ENCODE measurements around the gene GPC5. TPM values are rescaled to one million over a fixed set of nuclear protein-coding genes. Genes with fewer than 3 reads are reported as not detected.

The GPC5 gene
- total RNA-seq, 1 donor from 2014 or later: 6.3 TPM

GRCh38 chr13:92547266-92547665, 1148.8 kb downstream of the GPC5 start:
- H3K4me3 ChIP-seq (ENCODE audit: low read length in 3 of 3): no peak overlapping the region
- no peaks in the 10 kb centered on the region for H3K4me1 ChIP-seq (ENCODE audit: control insufficient read depth in 3 of 3, insufficient read depth in 3 of 3, low read length in 3 of 3)
- no peak overlapping the region for H3K9ac ChIP-seq (ENCODE audit: low read depth in 1 of 3, low read length in 3 of 3)
- no peak overlapping the region for H3K27ac ChIP-seq (ENCODE audit: low read depth, low read length)
- no peaks in the 10 kb centered on the region for H3K27me3 ChIP-seq (ENCODE audit: control insufficient read depth in 3 of 3, insufficient read depth in 3 of 3, low read length in 3 of 3)
- no peaks in the 10 kb centered on the region for H3K36me3 ChIP-seq (ENCODE audit: control insufficient read depth in 3 of 3, insufficient read depth in 3 of 3, low read length in 3 of 3)
- no peaks in the 10 kb centered on the region for H3K9me3 ChIP-seq (ENCODE audit: control insufficient read depth in 3 of 3, low read length in 3 of 3)

GRCh38 chr13:92549276-92549675, 1150.9 kb downstream of the GPC5 start:
- Histone ChIP-seq H3K9me3 (ENCODE audit: control insufficient read depth in 3 of 3, low read length in 3 of 3) (no peaks in the 10 kb centered on the region), H3K4me3 (ENCODE audit: low read length in 3 of 3) (no peak overlapping the region), H3K36me3 (ENCODE audit: control insufficient read depth in 3 of 3, insufficient read depth in 3 of 3, low read length in 3 of 3) (no peaks in the 10 kb centered on the region), H3K27me3 (ENCODE audit: control insufficient read depth in 3 of 3, insufficient read depth in 3 of 3, low read length in 3 of 3) (no peaks in the 10 kb centered on the region), H3K9ac (ENCODE audit: low read depth in 1 of 3, low read length in 3 of 3) (no peak overlapping the region), H3K4me1 (ENCODE audit: control insufficient read depth in 3 of 3, insufficient read depth in 3 of 3, low read length in 3 of 3) (no peaks in the 10 kb centered on the region), H3K27ac (ENCODE audit: low read depth, low read length) (no peak overlapping the region)

- no peak overlapping the region for H3K9ac ChIP-seq (ENCODE audit: low read depth in 1 of 3, low read length in 3 of 3)
- H3K27ac ChIP-seq (ENCODE audit: low read depth, low read length): no peak overlapping the region
- H3K9me3 ChIP-seq (ENCODE audit: control insufficient read depth in 3 of 3, low read length in 3 of 3): no peaks in the 10 kb centered on the region
- H3K36me3 ChIP-seq (ENCODE audit: control insufficient read depth in 3 of 3, insufficient read depth in 3 of 3, low read length in 3 of 3): no peaks in the 10 kb centered on the region
- no peaks in the 10 kb centered on the region for H3K4me1 ChIP-seq (ENCODE audit: control insufficient read depth in 3 of 3, insufficient read depth in 3 of 3, low read length in 3 of 3)
- no peak overlapping the region for H3K4me3 ChIP-seq (ENCODE audit: low read length in 3 of 3)
- no peaks in the 10 kb centered on the region for H3K27me3 ChIP-seq (ENCODE audit: control insufficient read depth in 3 of 3, insufficient read depth in 3 of 3, low read length in 3 of 3)
These were observed 1155.2 kb downstream of the GPC5 start for GRCh38 chr13:92553470-92554114.

GRCh38 chr13:92560883-92561282, 1162.5 kb downstream of the GPC5 start:
- H3K4me3 ChIP-seq (ENCODE audit: low read length in 3 of 3): no peak overlapping the region
- H3K4me1 ChIP-seq (ENCODE audit: control insufficient read depth in 3 of 3, insufficient read depth in 3 of 3, low read length in 3 of 3): no peaks in the 10 kb centered on the region
- no peaks in the 10 kb centered on the region for H3K9me3 ChIP-seq (ENCODE audit: control insufficient read depth in 3 of 3, low read length in 3 of 3)
- H3K27ac ChIP-seq (ENCODE audit: low read depth, low read length): no peak overlapping the region
- no peaks in the 10 kb centered on the region for H3K27me3 ChIP-seq (ENCODE audit: control insufficient read depth in 3 of 3, insufficient read depth in 3 of 3, low read length in 3 of 3)
- H3K9ac ChIP-seq (ENCODE audit: low read depth in 1 of 3, low read length in 3 of 3): no peak overlapping the region
- H3K36me3 ChIP-seq (ENCODE audit: control insufficient read depth in 3 of 3, insufficient read depth in 3 of 3, low read length in 3 of 3): no peaks in the 10 kb centered on the region

DNA sequence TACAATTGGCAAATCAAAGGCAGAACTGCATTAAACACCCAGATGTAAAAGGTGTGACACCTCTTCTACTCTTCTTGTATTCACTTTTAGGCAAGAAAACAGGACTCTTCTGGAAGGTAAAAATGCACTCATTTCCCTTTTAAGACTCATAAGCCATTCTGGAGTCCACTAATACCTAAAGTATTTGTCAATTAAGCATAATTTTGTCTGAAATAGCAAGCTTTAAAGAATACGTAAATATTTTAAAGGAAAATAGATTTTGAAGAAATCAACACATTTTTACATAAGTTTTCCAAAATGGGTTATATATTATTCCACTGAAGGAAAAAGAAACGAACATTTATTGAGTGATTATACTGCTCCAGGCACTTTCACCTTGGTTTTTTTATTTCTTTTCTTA, 1166.5 kb downstream of the GPC5 start:
- H3K27me3 ChIP-seq (ENCODE audit: control insufficient read depth in 3 of 3, insufficient read depth in 3 of 3, low read length in 3 of 3): no peaks in the 10 kb centered on the region

GRCh38 chr13:92566767-92567166, 1168.3 kb downstream of the GPC5 start:
- Histone ChIP-seq H3K27ac (ENCODE audit: low read depth, low read length) (no peak overlapping the region), H3K4me3 (ENCODE audit: low read length in 3 of 3) (no peak overlapping the region), H3K27me3 (ENCODE audit: control insufficient read depth in 3 of 3, insufficient read depth in 3 of 3, low read length in 3 of 3) (no peaks in the 10 kb centered on the region), H3K36me3 (ENCODE audit: control insufficient read depth in 3 of 3, insufficient read depth in 3 of 3, low read length in 3 of 3) (no peaks in the 10 kb centered on the region), H3K9ac (ENCODE audit: low read depth in 1 of 3, low read length in 3 of 3) (no peak overlapping the region), H3K9me3 (ENCODE audit: control insufficient read depth in 3 of 3, low read length in 3 of 3) (no peaks in the 10 kb centered on the region), H3K4me1 (ENCODE audit: control insufficient read depth in 3 of 3, insufficient read depth in 3 of 3, low read length in 3 of 3) (no peaks in the 10 kb centered on the region)

More for the DNA sequence above, 1166.5 kb downstream of the GPC5 start:
- no peaks in the 10 kb centered on the region for H3K4me1 ChIP-seq (ENCODE audit: control insufficient read depth in 3 of 3, insufficient read depth in 3 of 3, low read length in 3 of 3)
- no peak overlapping the region for H3K9ac ChIP-seq (ENCODE audit: low read depth in 1 of 3, low read length in 3 of 3)
- H3K36me3 ChIP-seq (ENCODE audit: control insufficient read depth in 3 of 3, insufficient read depth in 3 of 3, low read length in 3 of 3): no peaks in the 10 kb centered on the region
- no peak overlapping the region for H3K4me3 ChIP-seq (ENCODE audit: low read length in 3 of 3)
- no peaks in the 10 kb centered on the region for H3K9me3 ChIP-seq (ENCODE audit: control insufficient read depth in 3 of 3, low read length in 3 of 3)
- H3K27ac ChIP-seq (ENCODE audit: low read depth, low read length): no peak overlapping the region

DNA sequence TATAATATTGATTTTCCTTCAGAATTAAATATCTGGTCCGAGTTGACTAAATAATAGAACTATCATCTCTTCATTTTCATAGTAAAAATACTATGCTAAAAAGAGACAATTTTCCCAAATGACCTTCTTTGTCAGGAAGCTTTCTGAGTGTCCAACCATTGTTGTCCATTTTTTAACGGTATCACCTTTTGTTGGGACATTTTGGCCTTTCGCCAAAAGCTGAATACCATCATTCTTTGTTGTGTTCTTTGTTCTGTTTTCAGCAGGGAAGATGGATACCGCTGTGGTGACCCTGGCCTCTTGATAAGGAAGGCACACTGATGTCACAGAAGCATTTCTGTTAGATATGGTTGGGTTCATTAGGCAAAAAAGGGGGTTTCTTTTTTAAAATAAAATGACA, 1173.8 kb downstream of the GPC5 start:
- no peak overlapping the region for H3K4me3 ChIP-seq (ENCODE audit: low read length in 3 of 3)
- no peaks in the 10 kb centered on the region for H3K27me3 ChIP-seq (ENCODE audit: control insufficient read depth in 3 of 3, insufficient read depth in 3 of 3, low read length in 3 of 3)
- no peaks in the 10 kb centered on the region for H3K36me3 ChIP-seq (ENCODE audit: control insufficient read depth in 3 of 3, insufficient read depth in 3 of 3, low read length in 3 of 3)
- H3K9ac ChIP-seq (ENCODE audit: low read depth in 1 of 3, low read length in 3 of 3): no peak overlapping the region
- H3K27ac ChIP-seq (ENCODE audit: low read depth, low read length): no peak overlapping the region
- no peaks in the 10 kb centered on the region for H3K9me3 ChIP-seq (ENCODE audit: control insufficient read depth in 3 of 3, low read length in 3 of 3)
- no peaks in the 10 kb centered on the region for H3K4me1 ChIP-seq (ENCODE audit: control insufficient read depth in 3 of 3, insufficient read depth in 3 of 3, low read length in 3 of 3)

DNA sequence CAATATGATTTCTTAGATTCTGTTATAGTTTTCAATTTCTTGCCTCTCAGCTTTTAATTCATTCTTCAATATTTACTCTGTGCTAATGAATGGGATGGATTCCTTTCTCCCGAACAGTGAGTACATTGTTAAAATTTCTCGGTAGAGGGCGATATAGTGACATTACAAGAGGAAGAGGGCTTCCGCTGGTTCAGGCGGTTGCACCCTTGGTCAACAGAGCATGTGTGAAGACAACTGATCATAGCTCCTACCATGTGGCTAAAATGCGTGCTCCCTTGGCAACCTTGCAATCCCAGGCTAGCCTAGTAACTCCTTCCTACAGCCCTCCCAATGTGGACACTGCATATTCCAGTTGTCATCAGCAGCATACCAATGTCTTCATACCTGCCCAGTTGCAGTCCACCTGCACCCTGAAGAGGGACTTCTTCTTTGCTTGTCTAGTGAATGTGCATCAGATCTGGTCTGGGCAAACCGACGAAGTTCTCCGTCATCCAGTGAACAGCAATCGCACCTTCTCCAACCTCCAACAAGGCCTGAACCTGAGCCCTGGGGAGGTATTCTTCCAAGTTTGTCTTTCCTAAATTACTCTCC, 1175.1 kb downstream of the GPC5 start:
- Histone ChIP-seq H3K27me3 (ENCODE audit: control insufficient read depth in 3 of 3, insufficient read depth in 3 of 3, low read length in 3 of 3) (no peaks in the 10 kb centered on the region), H3K9me3 (ENCODE audit: control insufficient read depth in 3 of 3, low read length in 3 of 3) (peaks cover 0 to 2% (median 0%) of the 10 kb centered on the region in 3 donors), H3K27ac (ENCODE audit: low read depth, low read length) (no peak overlapping the region), H3K36me3 (ENCODE audit: control insufficient read depth in 3 of 3, insufficient read depth in 3 of 3, low read length in 3 of 3) (no peaks in the 10 kb centered on the region), H3K9ac (ENCODE audit: low read depth in 1 of 3, low read length in 3 of 3) (no peak overlapping the region), H3K4me3 (ENCODE audit: low read length in 3 of 3) (no peak overlapping the region), H3K4me1 (ENCODE audit: control insufficient read depth in 3 of 3, insufficient read depth in 3 of 3, low read length in 3 of 3) (no peaks in the 10 kb centered on the region)

DNA sequence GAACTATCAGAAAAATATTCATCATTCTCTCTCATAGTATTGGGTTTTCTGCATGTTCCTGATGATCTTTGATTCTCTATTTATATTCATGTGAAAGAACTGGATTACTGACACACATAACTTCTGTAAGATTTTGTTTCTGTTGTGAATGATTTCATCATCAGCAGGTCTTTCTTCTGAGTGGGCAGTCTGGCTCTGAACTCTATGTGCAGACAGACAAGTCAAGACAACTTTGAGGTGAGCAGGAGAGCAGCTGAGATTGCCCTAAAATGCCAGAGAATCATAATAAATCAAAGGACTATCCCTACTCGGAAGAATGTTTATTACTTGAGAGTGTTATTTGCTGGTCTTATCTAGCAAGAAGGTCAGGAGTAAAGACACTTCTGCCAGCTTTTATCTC, 1176.1 kb downstream of the GPC5 start:
- no peaks in the 10 kb centered on the region for H3K4me1 ChIP-seq (ENCODE audit: control insufficient read depth in 3 of 3, insufficient read depth in 3 of 3, low read length in 3 of 3)

GRCh38 chr13:92575777-92576176, 1177.4 kb downstream of the GPC5 start:
- H3K9ac ChIP-seq (ENCODE audit: low read depth in 1 of 3, low read length in 3 of 3): no peak overlapping the region
- H3K4me1 ChIP-seq (ENCODE audit: control insufficient read depth in 3 of 3, insufficient read depth in 3 of 3, low read length in 3 of 3): no peaks in the 10 kb centered on the region
- no peaks in the 10 kb centered on the region for H3K27me3 ChIP-seq (ENCODE audit: control insufficient read depth in 3 of 3, insufficient read depth in 3 of 3, low read length in 3 of 3)
- no peak overlapping the region for H3K27ac ChIP-seq (ENCODE audit: low read depth, low read length)
- H3K36me3 ChIP-seq (ENCODE audit: control insufficient read depth in 3 of 3, insufficient read depth in 3 of 3, low read length in 3 of 3): no peaks in the 10 kb centered on the region
- no peak overlapping the region for H3K4me3 ChIP-seq (ENCODE audit: low read length in 3 of 3)
- H3K9me3 ChIP-seq (ENCODE audit: control insufficient read depth in 3 of 3, low read length in 3 of 3): peaks cover 0 to 2% (median 0%) of the 10 kb centered on the region in 3 donors

More for the DNA sequence above, 1176.1 kb downstream of the GPC5 start:
- no peak overlapping the region for H3K9ac ChIP-seq (ENCODE audit: low read depth in 1 of 3, low read length in 3 of 3)
- H3K36me3 ChIP-seq (ENCODE audit: control insufficient read depth in 3 of 3, insufficient read depth in 3 of 3, low read length in 3 of 3): no peaks in the 10 kb centered on the region
- H3K9me3 ChIP-seq (ENCODE audit: control insufficient read depth in 3 of 3, low read length in 3 of 3): peaks cover 0 to 2% (median 0%) of the 10 kb centered on the region in 3 donors
- no peaks in the 10 kb centered on the region for H3K27me3 ChIP-seq (ENCODE audit: control insufficient read depth in 3 of 3, insufficient read depth in 3 of 3, low read length in 3 of 3)
- no peak overlapping the region for H3K4me3 ChIP-seq (ENCODE audit: low read length in 3 of 3)
- H3K27ac ChIP-seq (ENCODE audit: low read depth, low read length): no peak overlapping the region

Measured in skeletal muscle tissue (tissue), 4 donors.